Smooth muscle cell (in vitro differentiated cells): ENCODE measurements around the gene SORBS1. TPM values are rescaled to one million over a fixed set of nuclear protein-coding genes. Genes with fewer than 3 reads are reported as not detected.

Experiments used
- DNase-seq: peaks from one replicate; lab custom pipeline; 2025; ENCODE audit not compliant: unreplicated experiment; lab: John Stamatoyannopoulos, UW
- H2AFZ ChIP-seq: fragments of 200-600 bp; sonication (generic); 2 replicates; pipeline ENCODE4 v1.6.0; 2016; ENCODE audit warnings: antibody characterized with exemption, low read depth, mild to moderate bottlenecking
- H3F3A ChIP-seq: fragments of 200-600 bp; sonication (generic); 2 replicates; pipeline ENCODE4 v1.6.0; 2017; ENCODE audit warnings: antibody characterized with exemption, low read depth
- H3K27ac ChIP-seq: fragments of 200-600 bp; sonication (generic); 2 replicates; pipeline ENCODE4 v1.5.1; 2016; ENCODE audit warnings: low read depth, mild to moderate bottlenecking
- H3K27me3 ChIP-seq: fragments of 200-600 bp; sonication (generic); 2 replicates; pipeline ENCODE4 v1.6.1; 2016; ENCODE audit warnings: low read depth, mild to moderate bottlenecking
- H3K36me3 ChIP-seq: fragments of 200-600 bp; sonication (generic); 2 replicates; pipeline ENCODE4 v1.5.1; 2016; ENCODE audit warnings: low read depth
- H3K4me1 ChIP-seq: fragments of 200-600 bp; sonication (generic); 2 replicates; pipeline ENCODE4 v1.5.1; 2016; ENCODE audit warnings: low read depth
- H3K4me2 ChIP-seq: fragments of 200-600 bp; sonication (generic); 2 replicates; pipeline ENCODE4 v1.6.0; 2016; ENCODE audit warnings: mild to moderate bottlenecking
- H3K4me3 ChIP-seq: fragments of 200-600 bp; sonication (generic); 2 replicates; pipeline ENCODE4 v1.5.1; 2016; ENCODE audit warnings: mild to moderate bottlenecking
- H3K79me2 ChIP-seq: fragments of 200-600 bp; sonication (generic); 2 replicates; pipeline ENCODE4 v1.6.0; 2016; ENCODE audit warnings: low read depth, mild to moderate bottlenecking
- H3K9ac ChIP-seq: fragments of 200-600 bp; sonication (generic); 2 replicates; pipeline ENCODE4 v1.6.0; 2016; ENCODE audit warnings: low read depth
- H3K9me3 ChIP-seq: fragments of 200-600 bp; sonication (generic); replicated peaks from 2 replicates; pipeline ENCODE4 v1.5.1; 2016; ENCODE audit warnings: low read depth
- H4K20me1 ChIP-seq: fragments of 200-600 bp; sonication (generic); 2 replicates; pipeline ENCODE4 v1.6.0; 2016; ENCODE audit warnings: low read depth
- WGBS: methylation state at CpG from one replicate; pipeline ENCODE4 v1.1.7; 2016; ENCODE audit warnings: low lambda C conversion rate; 5-methylcytosine and 5-hydroxymethylcytosine counted together
- polyA plus RNA-seq: library from polyadenylated mRNA; unstranded; fragments of >200 nt; fragmentation: Nextera tagmentation; extraction: Ambion mirVana; gene quantifications from 2 replicates; pipeline ENCODE4 v1.2.1, GENCODE V29; 2016
- total RNA-seq: library from RNA; depleted of rRNA; stranded (reverse); fragments of >200 nt; gene quantifications from 2 replicates; pipeline ENCODE4 v1.2.3, GENCODE V29; 2014
- TF ChIP-seq, protein P1 (sequence below): fragments of 200-600 bp; sonication (generic); IDR thresholded peaks from 2 replicates; pipeline ENCODE4 v1.5.1; 2017; ENCODE audit warnings: borderline replicate concordance, mild to moderate bottlenecking, antibody characterized with exemption; ENCODE audit not compliant: insufficient read depth, poor library complexity, severe bottlenecking

The SORBS1 gene
- total and polyA plus RNA-seq, 2 experiments from 2014 or later = 14.6 to 21.0 TPM

- Histone ChIP-seq H3K4me2 (no peak overlapping the region), H3K9me3 (no peaks in the 10 kb centered on the region), H4K20me1 (peaks cover 8% of the 10 kb centered on the region), H3K9ac (no peak overlapping the region), H3K4me1 (no peaks in the 10 kb centered on the region), H3K79me2 (no peaks in the 10 kb centered on the region), H3K4me3 (no peak overlapping the region), H2AFZ (no peak overlapping the region), H3F3A (no peaks in the 10 kb centered on the region), H3K27me3 (no peaks in the 10 kb centered on the region), H3K27ac (no peak overlapping the region), H3K36me3 (no peaks in the 10 kb centered on the region)
- DNase-seq = no peak
- 94% methylated on average over 10 of the region's 10 CpGs for WGBS
- TF ChIP-seq, protein P1, sequence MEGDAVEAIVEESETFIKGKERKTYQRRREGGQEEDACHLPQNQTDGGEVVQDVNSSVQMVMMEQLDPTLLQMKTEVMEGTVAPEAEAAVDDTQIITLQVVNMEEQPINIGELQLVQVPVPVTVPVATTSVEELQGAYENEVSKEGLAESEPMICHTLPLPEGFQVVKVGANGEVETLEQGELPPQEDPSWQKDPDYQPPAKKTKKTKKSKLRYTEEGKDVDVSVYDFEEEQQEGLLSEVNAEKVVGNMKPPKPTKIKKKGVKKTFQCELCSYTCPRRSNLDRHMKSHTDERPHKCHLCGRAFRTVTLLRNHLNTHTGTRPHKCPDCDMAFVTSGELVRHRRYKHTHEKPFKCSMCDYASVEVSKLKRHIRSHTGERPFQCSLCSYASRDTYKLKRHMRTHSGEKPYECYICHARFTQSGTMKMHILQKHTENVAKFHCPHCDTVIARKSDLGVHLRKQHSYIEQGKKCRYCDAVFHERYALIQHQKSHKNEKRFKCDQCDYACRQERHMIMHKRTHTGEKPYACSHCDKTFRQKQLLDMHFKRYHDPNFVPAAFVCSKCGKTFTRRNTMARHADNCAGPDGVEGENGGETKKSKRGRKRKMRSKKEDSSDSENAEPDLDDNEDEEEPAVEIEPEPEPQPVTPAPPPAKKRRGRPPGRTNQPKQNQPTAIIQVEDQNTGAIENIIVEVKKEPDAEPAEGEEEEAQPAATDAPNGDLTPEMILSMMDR = no peak
Observed at GRCh38 chr10:95395947-95396449, 165.2 kb downstream of the SORBS1 start.

GRCh38 chr10:95394161-95394880 is 166.8 kb downstream of the SORBS1 start:
- Histone ChIP-seq H3K4me3 (no peak overlapping the region), H3K27ac (peak overlapping the region; percentile 80), H3K9ac (no peak overlapping the region), H2AFZ (no peak overlapping the region), H3K27me3 (no peaks in the 10 kb centered on the region), H3K4me2 (no peak overlapping the region), H3K36me3 (no peaks in the 10 kb centered on the region), H3K4me1 (no peaks in the 10 kb centered on the region), H3F3A (no peaks in the 10 kb centered on the region), H3K79me2 (no peaks in the 10 kb centered on the region), H3K9me3 (no peaks in the 10 kb centered on the region), H4K20me1 (peaks cover 8% of the 10 kb centered on the region)
- DNase-seq = no peak
- WGBS = 70% methylated on average over 6 of the region's 6 CpGs
- TF ChIP-seq, protein P1 = no peak

GRCh38 chr10:95392681-95393164 is 168.4 kb downstream of the SORBS1 start:
- Histone ChIP-seq H2AFZ (no peak overlapping the region), H3K9me3 (no peaks in the 10 kb centered on the region), H4K20me1 (peaks cover 8% of the 10 kb centered on the region), H3K79me2 (no peaks in the 10 kb centered on the region), H3K27me3 (no peaks in the 10 kb centered on the region), H3K4me1 (no peaks in the 10 kb centered on the region), H3K36me3 (no peaks in the 10 kb centered on the region), H3F3A (no peaks in the 10 kb centered on the region), H3K4me2 (no peak overlapping the region), H3K27ac (no peak overlapping the region), H3K4me3 (no peak overlapping the region), H3K9ac (no peak overlapping the region)
- no peak for DNase-seq
- TF ChIP-seq, protein P1 = no peak
- 94% methylated on average over 7 of the region's 7 CpGs for WGBS
